HepG2 (cell line): ENCODE data around the gene OSER1. TPM values are rescaled to one million over a fixed set of nuclear protein-coding genes. Genes with fewer than 3 reads are reported as not detected.

Source experiments
- BORCS8-MEF2B ChIP-seq: sonication (generic); formaldehyde crosslinking; IDR thresholded peaks from 2 replicates; pipeline ENCODE4 v1.8.0; 2022; ENCODE audit warnings: mild to moderate bottlenecking, missing genetic modification reagents
- CBX5 ChIP-seq: sonication (generic); formaldehyde crosslinking; IDR thresholded peaks from 2 replicates; pipeline ENCODE4 v1.4.0; 2020; ENCODE audit warnings: missing genetic modification reagents, borderline replicate concordance
- GLI4 ChIP-seq: sonication (generic); formaldehyde crosslinking; IDR thresholded peaks from 2 replicates; pipeline ENCODE4 v1.5.1; 2020; ENCODE audit warnings: missing genetic modification reagents, mild to moderate bottlenecking, moderate library complexity, borderline replicate concordance
- KDM2A ChIP-seq: sonication (generic); formaldehyde crosslinking; IDR thresholded peaks from 2 replicates; pipeline ENCODE4 v1.4.0; 2020; ENCODE audit warnings: low read depth, missing genetic modification reagents, borderline replicate concordance
- KDM4B ChIP-seq: sonication (generic); formaldehyde crosslinking; IDR thresholded peaks from 2 replicates; pipeline ENCODE4 v1.4.0; 2020; ENCODE audit warnings: missing genetic modification reagents
- LBX2 ChIP-seq: sonication (generic); formaldehyde crosslinking; IDR thresholded peaks from 2 replicates; pipeline ENCODE4 v1.5.0; 2020; ENCODE audit warnings: missing genetic modification reagents, mild to moderate bottlenecking, borderline replicate concordance
- MTERF4 ChIP-seq: sonication (generic); formaldehyde crosslinking; IDR thresholded peaks from 2 replicates; pipeline ENCODE4 v1.8.0; 2023; ENCODE audit warnings: mild to moderate bottlenecking, missing genetic modification reagents
- PCBP2 ChIP-seq: fragments of 200-400 bp; formaldehyde crosslinking; optimal IDR thresholded peaks from 2 replicates; pipeline ENCODE3; 2018; ENCODE audit warnings: low read length, low read depth; ENCODE audit not compliant: poor library complexity, severe bottlenecking
- PHF20 ChIP-seq: sonication (generic); formaldehyde crosslinking; IDR thresholded peaks from 2 replicates; pipeline ENCODE4 v1.5.0; 2020; ENCODE audit warnings: mild to moderate bottlenecking, missing genetic modification reagents
- SKIL ChIP-seq: sonication (generic); formaldehyde crosslinking; IDR thresholded peaks from 2 replicates; pipeline ENCODE4 v1.8.0; 2022; ENCODE audit warnings: missing genetic modification reagents, mild to moderate bottlenecking, moderate library complexity, borderline replicate concordance
- SP140L ChIP-seq: sonication (generic); formaldehyde crosslinking; IDR thresholded peaks from 2 replicates; pipeline ENCODE4 v1.4.0; 2020; ENCODE audit warnings: missing genetic modification reagents, borderline replicate concordance
- XRCC5 ChIP-seq: fragments of 200-400 bp; formaldehyde crosslinking; optimal IDR thresholded peaks from 2 replicates; pipeline ENCODE3; 2017; ENCODE audit warnings: mild to moderate bottlenecking, low read length
- ZNF124 ChIP-seq: sonication (generic); formaldehyde crosslinking; IDR thresholded peaks from 2 replicates; pipeline ENCODE4 v1.4.0; 2020; ENCODE audit warnings: missing genetic modification reagents
- ZNF264 ChIP-seq: sonication (generic); formaldehyde crosslinking; IDR thresholded peaks from 2 replicates; pipeline ENCODE4 v1.4.0; 2020; ENCODE audit warnings: missing genetic modification reagents
- ZNF646 ChIP-seq: sonication (generic); formaldehyde crosslinking; IDR thresholded peaks from 2 replicates; pipeline ENCODE4 v1.9.0; 2021; ENCODE audit warnings: mild to moderate bottlenecking, missing genetic modification reagents
- polyA plus RNA-seq, 8 experiments: library from polyadenylated mRNA; depleted of rRNA in 3 of 8; stranded (reverse) in 7 of 8; unstranded in 1 of 8; fragments of >200 nt; fragmentation: Illumina TruSeq in 4 of 8; extraction: Trizol in 4 of 8; gene quantifications; 2 replicates each; pipeline versions ENCODE4 v1.2.1 to v1.2.3, GENCODE V29; 2011 to 2016; ENCODE audit warnings: low read depth in 4 of 8, missing spikeins in 1 of 8, mixed read lengths in 1 of 8; ENCODE audit not compliant: insufficient read depth in 1 of 8
- total RNA-seq, 5 experiments: library from RNA; depleted of rRNA; stranded (reverse); fragments of >200 nt; fragmentation: Illumina TruSeq; extraction: Trizol; gene quantifications; 2 replicates each; pipeline ENCODE4 v1.2.3, GENCODE V29; 2016; ENCODE audit warnings: low read depth in 1 of 5
- TF ChIP-seq, protein P1 (sequence below): sonication (generic); formaldehyde crosslinking; IDR thresholded peaks from 2 replicates; pipeline ENCODE4 v1.4.0; 2020; ENCODE audit warnings: missing genetic modification reagents

Gene OSER1
- total and polyA plus RNA-seq, 2 of the 13 experiments (the other 11 are each of a cell fraction or from before 2014, with no cell fraction given), result 71.2 to 71.5 TPM

- peak; percentile 99 for TF ChIP-seq MTERF4 (CRISPR knock-in tag)
- TF ChIP-seq XRCC5, result peak; percentile 100
- TF ChIP-seq, protein P1, sequence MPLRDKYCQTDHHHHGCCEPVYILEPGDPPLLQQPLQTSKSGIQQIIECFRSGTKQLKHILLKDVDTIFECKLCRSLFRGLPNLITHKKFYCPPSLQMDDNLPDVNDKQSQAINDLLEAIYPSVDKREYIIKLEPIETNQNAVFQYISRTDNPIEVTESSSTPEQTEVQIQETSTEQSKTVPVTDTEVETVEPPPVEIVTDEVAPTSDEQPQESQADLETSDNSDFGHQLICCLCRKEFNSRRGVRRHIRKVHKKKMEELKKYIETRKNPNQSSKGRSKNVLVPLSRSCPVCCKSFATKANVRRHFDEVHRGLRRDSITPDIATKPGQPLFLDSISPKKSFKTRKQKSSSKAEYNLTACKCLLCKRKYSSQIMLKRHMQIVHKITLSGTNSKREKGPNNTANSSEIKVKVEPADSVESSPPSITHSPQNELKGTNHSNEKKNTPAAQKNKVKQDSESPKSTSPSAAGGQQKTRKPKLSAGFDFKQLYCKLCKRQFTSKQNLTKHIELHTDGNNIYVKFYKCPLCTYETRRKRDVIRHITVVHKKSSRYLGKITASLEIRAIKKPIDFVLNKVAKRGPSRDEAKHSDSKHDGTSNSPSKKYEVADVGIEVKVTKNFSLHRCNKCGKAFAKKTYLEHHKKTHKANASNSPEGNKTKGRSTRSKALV (CRISPR knock-in tag), result peak; percentile 94
- TF ChIP-seq PHF20 (CRISPR knock-in tag), result peak; percentile 57; the same call in 1 of the 2 replicates
- TF ChIP-seq BORCS8-MEF2B (CRISPR knock-in tag), result peak; percentile 100
- peak; percentile 95 for TF ChIP-seq KDM2A
- TF ChIP-seq ZNF264 (CRISPR knock-in tag), result peak; percentile 98
- peak; percentile 94 for TF ChIP-seq CBX5
- peak; percentile 92 for TF ChIP-seq GLI4 (CRISPR knock-in tag)
- peak; percentile 99 for TF ChIP-seq KDM4B (CRISPR knock-in tag)
- TF ChIP-seq SKIL (CRISPR knock-in tag), result no peak; the same call in 1 of the 2 replicates
- peak; percentile 99 for TF ChIP-seq ZNF124 (CRISPR knock-in tag)
- TF ChIP-seq LBX2 (CRISPR knock-in tag), result peak; percentile 97; the same call in 1 of the 2 replicates
- peak; percentile 99 for TF ChIP-seq SP140L (CRISPR knock-in tag)
- TF ChIP-seq ZNF646 (CRISPR knock-in tag), result 0 out of 2 replicates have a peak, but pooled peaks have one; percentile 58
- TF ChIP-seq PCBP2, result no peak
Measured at GRCh38 chr20:44247586-44248409, 37.2 kb upstream of the OSER1 start (continued).
